ENCODE data around the gene PLCD3.

PLCD3 gene

DNA sequence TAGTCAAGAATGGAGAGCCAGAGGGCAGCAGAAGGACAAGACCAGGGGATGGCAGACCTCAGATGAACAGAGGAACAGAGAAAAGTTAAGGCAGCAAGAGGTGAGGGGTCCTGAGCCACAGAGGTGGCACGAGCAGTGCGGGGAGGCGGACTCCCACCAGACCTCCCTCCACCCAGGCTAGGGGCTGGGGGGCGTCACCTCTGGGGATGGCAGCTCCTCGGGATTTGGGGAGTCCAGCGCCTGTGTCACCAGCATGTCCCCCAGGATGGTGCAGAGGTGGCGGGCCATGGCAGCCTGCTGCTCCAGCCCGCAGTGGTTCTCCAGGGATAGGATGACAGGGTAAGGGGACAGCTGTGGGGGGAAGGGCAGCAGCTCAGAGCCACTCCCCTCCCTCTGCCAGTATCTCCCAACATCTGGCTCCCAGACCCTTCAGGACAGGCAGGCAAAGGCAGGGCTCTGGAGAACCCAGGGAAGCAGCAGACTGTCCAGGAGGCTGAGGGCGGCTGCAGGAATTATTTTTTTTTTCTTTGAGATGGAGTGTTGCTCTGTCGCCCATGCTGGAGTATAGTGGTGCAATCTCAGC lies 15.8 kb downstream of the PLCD3 start:
- no peak for DNase-seq

DNA sequence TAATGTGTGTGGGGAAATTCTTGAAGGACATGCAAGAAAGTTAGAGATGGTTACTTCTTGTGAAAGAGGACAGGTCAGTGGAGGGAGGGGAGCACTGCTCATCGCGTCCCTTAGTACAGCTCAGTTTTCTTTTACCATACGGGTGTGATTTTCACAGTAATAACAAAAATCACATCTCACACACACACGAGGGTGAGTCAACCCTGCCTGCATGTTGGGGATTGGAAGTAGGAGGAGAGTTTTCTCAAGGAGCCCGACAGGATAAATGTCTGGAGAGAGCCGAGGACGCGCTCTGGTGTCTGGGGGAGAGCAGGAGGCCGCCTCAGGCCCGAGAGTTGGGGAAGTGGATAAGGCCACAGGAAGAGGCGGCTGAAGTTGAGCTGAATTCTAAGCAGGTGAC lies 16.4 kb downstream of the PLCD3 start:
- DNase-seq, result no peak

DNA sequence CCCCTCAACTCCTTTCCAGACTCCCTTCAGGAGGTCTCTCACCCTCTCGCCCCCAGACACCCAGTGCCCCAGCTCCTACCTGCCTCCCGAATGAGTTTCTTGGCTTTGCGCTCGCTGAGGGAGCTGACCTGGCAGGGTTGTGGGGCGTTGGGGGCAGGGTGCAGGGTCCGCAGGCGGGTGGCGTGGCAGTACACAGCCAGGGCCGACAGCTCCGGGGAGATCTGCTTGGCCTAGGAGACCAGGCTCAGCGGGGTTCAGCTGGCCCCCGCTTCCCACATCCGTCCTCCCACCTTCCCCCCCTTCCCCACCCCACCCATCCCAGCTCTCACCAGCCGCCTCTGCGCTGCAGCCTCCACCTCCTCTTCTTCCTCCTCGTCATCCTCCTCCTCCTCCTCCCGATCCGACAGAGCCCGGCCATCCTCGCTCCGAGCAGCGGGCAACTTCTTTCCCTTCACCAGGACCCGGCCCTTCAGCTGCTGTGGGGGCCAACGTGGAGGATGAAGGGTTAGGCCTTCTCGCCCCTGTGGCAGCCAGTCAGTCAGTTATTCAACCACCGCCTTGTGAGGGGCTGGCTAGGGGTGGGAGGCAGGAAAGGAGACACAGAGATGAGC lies 17.2 kb downstream of the PLCD3 start:
- no peak for DNase-seq

DNA sequence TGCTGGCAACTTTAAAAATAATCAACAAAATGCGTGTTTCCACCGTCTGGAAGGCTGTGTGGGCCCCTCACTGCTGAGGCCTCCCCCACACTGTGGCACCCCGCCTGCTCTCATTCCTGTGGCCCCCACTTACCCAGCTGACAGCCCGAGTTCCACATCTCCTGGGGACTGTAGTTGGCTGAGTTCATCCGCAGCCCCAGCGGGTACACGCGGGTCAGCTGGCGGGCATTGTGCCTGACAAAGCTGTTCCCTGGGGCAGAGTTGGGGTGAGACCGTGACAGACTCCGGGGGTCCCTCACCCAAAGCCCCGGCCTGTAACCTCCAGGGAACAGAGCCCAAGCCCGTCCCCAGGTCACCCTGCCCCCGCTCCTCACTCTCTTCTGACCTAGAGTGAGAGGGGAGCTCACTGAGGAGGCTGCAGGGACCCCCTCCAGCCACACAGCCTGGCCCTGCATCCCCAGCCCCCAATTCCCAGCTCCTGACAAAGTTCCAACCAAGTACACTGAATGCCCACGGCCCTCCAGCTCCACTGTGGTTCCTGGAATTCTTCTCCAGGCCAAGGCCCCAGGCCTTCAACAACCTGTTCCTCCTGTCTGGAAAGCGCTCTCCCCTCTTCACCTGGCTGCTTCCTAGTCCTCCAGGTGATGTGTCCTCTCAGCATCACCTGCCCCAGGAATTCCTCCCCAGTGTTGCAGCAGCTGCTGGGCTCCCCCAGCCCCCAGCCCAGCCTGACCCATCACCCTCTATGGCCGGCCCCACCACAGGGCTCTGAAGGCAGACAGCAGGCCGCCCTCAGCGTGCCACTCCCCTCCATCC lies 18.0 kb downstream of the PLCD3 start:
- no peak for DNase-seq

DNA sequence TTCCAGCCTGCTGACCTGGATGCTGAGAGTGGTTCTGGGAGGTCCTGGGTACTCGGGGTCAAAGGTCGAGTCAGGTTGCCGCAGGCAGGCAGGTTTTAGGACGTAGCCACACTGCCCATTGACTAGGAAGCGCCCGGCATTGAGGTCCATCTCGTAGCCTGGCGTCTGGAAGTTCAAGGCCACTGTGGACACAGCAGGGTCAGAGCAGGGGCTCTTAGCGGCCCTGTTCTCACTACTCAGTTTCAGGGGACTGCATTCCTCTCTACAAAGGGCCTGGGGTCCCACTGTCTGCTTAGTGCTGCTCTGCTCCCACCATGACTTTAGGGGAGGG lies 18.9 kb downstream of the PLCD3 start:
- DNase-seq, result no peak

DNA sequence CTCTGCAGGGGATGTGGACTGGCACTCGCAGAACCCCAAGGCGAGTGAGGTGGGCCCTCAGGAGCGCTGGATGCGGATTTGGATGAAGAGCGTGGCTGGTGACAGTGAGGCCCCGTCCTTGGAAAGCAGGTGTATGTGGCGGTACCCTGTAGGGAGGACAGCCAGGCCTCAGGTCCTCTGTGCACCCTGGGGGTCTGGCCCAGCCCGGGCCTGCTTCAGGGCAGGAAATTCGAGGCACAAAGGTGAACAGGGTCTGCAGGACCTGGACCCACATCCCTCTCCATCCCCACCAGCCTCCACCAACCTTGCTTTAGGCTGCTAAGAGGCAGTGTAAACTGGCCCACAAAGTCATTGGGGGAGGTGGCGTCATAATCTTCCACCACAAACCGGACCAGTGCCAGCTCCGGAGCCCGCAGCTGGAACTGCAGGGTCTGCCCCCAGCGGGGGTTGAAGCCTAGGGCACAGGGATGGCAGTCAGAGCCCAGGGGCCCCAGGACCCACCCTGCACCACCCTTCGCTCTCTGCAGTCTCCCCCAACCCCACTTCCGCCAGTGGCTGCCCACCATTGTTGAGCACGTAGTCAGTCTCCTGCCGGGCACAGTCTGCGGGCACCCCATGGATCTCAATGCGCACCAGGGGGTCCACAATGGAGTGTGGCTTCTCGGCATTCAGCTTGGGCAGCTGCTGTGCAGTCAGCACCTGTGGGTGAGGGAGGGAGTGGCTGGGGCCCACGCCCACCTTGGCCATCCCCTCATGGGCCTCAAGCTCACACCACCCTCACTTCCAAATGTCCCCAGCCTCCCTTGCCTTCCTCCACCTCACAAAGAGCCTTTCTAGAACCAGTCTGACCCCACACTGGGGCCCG lies 19.5 kb downstream of the PLCD3 start:
- DNase-seq, result no peak

DNA sequence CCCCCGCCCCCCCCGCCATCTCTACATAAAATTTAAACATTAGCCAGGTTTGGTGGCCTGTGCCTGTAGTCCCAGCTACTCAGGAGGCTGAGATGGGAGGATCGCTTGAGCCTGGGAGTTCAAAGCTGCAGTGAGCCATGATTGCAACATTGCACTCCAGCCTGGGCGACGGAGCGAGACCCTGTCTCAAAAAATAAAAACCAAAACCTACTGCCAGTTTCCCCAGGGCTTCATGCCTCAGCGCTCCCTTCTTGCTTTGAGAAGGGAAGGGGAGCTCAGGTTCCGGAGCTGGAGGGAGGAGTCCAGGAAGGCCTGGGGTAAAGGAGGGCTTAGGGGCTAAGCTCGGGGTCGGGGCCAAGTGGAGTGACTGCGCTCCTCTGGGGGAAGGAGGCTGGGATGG lies 20.5 kb downstream of the PLCD3 start:
- DNase-seq, result no peak

DNA sequence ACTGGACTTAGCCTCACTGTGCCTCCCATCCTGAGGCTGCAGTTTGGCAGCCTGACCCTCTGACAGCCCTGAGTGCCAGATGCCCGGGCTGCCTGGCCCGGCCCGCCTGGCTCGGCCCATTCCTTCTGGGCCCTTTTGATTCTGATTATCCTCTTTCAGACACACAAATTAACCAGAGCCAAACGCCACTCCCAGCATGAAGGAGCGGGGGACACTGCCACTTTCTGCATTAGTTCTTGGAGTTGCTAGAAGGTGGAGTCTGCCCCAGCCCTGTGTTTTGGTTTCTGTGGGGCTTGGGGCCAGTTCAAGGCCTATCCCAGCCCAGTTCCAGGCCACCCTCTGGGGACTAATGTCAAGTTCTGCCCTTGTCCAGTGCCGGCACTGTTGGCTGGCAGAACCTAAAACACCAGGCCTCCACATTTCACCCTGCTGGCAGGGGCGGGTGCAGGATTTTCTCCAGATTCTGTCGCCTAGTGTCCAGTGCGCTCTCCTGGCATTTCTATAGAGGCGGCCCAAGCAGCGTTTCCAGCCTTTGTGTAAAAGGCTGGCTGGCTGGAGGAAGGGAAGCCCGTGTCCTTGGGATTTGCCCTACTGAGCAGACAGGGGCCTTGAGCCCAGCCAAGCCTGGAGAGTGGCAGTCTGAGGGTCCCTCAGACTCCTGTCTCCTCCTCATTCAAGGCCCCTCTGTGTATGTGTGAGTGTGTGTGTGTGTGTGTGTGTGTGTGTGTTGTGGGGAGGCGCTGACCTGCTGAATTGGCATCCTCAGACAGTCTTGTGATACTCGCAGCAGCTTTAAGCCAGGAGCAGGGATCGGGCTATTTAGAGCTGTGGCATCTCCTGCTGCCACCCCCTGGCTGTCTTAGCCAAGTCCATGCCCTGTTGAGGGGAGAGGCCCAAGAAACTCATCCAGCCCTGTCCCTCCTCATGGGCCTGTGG lies 21.4 kb downstream of the PLCD3 start:
- no peak for DNase-seq

DNA sequence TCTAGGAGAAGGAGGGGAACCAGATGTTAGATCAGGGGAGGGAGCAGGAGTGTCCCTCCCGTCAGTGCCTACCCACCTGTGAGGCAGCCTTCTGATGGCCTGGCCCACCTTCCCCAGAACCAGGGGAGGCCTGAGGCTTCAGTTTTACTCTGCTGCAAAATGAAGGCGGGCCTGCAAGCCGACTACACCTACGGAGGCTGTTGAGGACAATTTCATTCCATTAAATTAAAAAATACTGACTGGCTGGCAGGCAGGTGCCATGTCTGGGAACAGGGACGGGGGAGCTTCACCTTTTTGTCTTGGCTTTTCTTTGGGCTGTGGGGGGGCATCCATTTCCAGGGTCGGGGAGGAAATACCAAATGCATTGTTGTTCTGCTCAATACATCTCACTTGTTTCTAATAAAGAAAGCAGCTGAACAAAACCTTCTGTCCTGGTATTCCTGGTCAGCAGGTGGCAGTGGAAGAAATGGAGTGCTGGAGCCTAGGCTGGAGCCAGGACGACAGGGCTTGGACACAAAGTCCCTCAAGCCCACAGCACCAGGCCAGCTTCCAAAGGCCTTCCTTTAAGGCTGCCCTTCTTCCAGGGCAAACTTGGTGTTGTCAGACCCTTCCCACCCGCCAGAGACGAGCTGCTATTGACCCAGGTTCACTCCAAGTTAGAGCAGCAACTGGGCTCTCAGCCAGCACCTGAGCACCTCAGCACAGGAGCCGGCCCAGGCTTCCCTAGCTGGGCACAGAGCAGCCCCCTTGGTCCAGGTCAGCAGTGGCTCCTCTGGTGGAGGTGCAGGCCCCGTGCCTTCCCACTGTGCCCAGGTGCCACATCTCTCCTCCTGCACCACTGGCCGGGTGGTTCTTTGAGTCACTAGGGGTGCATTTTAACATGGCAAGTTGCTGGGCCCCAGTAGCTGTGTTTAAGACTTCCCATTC lies 23.5 kb downstream of the PLCD3 start:
- DNase-seq, result no peak

DNA sequence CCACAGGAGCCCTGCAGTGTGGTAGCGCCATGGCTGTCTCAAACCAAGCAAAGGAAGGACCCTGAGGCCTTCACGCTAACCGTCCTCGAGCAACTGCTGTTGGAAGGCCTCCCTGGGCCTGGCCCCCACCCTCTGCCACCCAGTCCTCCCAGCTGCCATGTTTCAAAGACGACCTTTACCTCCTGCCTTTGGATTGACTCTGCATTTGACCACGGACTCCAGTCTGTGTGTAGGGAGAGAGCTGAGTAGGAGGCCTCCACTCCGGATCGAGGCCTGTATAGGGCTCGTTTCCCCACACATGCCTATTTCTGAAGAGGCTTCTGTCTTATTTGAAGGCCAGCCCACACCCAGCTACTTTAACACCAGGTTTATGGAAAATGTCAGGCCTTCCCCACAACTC lies 24.3 kb downstream of the PLCD3 start:
- no peak for DNase-seq

DNA sequence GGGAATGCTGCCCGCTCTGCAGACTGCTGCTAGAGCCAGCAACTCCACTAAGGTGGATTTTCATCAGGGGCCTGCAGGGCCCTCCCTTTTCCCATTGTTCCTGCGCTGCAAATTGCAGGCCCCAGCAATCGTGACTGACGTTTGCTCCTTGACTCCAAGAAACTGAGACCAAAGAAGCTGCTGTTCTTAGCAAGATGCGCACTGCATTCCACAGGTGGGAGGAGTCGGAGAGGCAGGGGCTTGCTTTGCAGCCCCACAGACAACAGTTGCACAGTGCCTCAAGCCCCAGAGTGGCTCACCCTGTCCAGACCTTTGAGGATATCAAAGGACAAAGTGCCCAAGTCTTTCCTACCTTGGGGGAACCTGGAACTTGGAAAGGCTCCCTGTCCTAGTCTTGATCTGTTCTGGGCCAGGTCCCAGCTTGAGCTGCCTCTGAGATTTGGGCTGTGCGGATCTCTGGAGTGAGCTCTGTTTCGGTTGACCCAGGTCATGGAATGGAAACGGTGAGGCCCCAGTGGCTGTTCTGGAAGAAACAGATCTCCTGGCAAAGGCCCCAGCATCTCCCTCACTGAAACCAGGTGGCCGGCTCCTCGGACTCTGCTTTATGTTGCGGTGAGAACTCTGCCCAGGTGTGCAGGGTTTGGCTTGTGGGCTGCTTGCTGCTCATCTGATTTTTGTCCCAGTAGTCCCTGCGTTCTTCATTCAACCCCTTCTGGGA lies 24.9 kb downstream of the PLCD3 start:
- no peak for DNase-seq

DNA sequence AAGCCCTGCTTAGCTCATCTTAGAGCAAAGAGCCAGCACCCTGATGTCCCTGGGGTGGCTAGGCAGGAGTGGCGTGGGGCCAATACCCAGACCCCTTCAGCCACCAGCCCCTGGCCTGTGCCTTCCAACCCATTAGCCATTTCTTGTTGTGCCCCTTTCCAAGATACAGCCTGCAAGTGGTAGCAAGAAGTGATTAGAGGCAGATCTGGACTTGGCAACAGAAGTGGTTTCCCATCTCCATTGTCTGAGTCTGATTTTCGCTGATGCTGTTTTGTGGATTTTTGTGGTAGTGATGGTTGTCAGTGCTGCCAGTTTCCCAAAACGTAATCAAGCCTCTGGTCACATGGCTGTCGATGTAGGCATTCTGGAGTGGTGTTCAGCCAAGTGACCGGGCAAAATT lies 25.7 kb downstream of the PLCD3 start:
- DNase-seq, result no peak

DNA sequence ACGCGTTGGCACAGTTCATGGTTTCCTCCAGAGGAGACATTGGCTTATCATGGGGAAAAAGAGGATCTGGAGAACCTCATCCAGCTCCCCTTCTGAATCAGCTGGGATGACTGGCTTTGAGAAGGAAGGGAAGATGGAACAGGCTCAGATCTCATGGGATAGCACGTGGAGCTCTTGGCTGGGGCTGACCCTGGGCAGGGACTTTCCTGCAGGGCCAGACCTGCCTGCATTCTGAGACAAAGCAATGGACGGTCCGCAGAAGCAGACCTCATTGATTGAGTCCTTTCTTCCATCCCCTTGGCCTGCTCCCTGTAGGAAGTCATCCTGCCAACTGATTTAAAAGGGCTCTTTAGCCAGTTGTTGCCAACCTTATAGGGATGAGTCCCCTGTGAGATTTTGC lies 26.2 kb downstream of the PLCD3 start:
- no peak for DNase-seq

DNA sequence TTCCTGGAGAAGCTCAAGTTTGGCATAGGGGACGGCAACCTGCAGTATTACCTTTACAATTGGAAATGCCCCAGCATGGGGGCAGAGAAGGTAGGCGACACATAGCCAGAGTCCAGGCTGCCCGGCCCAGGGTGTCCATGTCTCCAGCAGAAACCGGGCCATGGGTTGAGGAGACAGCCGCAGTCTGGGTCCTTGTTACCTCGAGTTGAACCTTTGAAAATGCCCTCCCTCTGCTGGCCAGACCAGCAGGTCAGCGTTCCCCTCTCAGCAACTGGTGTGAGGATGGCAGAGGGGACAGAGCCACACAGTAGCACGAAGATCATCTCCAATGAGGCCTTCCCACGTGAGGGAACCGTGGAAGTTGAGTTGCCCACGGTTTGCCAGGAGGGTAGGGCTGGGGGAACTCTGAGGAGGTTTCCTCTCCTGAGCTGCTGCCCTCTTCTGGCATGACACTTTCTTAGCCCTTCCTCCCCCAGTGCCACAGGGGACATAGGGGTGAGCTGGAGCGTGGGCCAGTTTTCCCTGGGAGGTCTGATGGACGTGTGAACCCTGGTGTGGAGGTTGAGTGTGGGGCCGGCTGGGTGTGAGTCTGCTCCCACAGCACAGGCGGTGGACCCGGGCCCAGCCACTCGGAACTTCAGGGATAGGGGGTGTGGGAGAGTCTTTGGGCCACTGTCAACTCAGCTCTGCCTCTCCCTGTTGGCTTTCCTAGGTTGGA lies 27.2 kb downstream of the PLCD3 start:
- no peak for DNase-seq

DNA sequence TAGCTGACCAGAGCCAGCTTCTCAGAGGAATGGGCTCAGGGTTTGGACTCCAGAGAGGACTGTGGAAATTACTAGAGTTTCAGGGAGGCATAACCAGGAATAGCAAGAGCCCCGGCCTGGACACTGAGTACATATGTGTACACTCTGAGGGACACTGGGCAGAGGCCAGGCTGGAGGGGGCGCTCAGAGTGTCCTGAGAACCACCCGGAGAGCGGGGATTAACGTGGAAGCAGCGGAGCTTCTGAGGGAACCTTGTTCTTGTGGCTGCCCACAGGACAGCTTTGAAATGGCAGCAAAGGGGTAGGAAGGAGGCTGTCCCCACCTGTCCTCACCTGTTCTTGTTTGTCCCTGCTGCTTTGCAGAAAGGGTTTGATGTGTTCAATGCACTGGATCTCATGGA lies 27.8 kb downstream of the PLCD3 start:
- DNase-seq, result no peak

DNA sequence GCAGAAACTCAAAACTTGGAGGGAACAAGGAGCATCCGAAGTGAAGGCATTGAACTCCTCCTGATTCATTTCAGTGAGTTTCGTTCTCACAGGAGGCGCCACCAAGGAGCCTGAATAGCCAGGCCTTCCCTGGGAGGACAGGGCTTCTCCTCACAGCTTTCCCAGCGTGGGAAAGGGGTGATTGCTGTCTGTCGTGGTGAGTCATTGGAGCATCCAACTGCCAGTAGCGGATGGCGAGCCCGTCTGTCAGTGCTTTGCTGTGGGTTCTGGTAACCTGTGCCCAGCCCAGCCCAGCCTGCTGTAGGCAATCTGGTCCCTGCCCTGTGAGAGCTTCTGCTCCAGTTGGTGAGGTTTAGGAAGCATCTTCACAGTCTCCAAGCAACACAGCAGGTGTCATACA lies 28.3 kb downstream of the PLCD3 start:
- no peak for DNase-seq

DNA sequence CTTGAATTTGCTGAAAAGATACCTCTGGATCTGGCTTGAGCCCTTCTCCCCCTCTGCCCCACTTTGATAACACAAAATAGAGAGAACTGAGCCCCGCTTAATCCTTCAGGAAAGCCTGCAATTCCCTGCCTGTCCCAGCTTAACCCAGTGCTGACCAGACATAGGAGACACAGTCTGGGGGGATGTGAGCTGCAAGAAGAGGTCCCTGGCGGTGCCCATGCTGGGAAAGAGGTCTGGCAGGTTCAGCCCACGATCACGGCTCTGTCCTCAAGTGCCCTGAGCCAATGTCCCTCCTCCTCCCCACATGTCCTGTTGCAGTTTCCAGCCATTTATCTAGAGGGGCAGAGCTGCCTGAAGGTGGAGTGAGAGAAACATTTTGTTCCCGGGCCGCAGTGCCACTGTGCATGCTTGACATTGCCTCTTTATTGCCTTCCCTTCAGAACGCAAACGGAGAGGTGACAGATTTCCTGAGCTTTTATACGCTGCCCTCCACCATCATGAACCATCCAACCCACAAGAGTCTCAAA lies 29.0 kb downstream of the PLCD3 start:
- DNase-seq, result no peak

DNA sequence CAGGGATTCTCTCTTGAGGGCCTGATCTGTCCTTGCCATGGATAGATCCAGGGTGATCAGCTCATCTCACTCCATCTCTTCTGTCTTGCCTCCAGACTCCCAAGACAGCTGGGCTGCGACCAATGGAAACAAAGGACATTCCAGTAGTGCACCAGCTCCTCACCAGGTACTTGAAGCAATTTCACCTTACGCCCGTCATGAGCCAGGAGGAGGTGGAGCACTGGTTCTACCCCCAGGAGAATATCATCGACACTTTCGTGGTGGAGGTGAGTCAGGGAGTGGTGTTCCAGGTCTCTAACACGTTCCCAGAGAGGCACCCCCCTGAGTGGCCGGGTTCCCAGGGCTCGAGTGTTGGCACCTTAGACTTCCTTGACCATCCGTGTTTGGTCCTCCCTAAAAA lies 29.5 kb downstream of the PLCD3 start:
- no peak for DNase-seq
